Stimulated activated CD4-positive, alpha-beta T cell treated with anti-CD3 and anti-CD28 coated beads, Interleukin-2, amount 100 ng/mL, for 48 hours (primary cell): ENCODE measurements around the gene BCAS3.
"Not testable (repeated sequence)": the region's sequence is repeated elsewhere in the genome, so short reads cannot be mapped to it uniquely, and the experiment has no call there.

Source experiments
- DNase-seq, 2 donors: peaks; one replicate each; pipeline ENCODE4 v3.0.0-alpha.2; 2020

Gene BCAS3

GRCh38 chr17:60952747-60953146, 275.1 kb downstream of the BCAS3 start:
- DNase-seq = no peak

- DNase-seq = no peak
Measured at GRCh38 chr17:60959011-60959410, 281.4 kb downstream of the BCAS3 start.

- no peak for DNase-seq
Measured at GRCh38 chr17:60959696-60960095, 282.0 kb downstream of the BCAS3 start.

GRCh38 chr17:60960398-60961065, 282.9 kb downstream of the BCAS3 start:
- no peak for DNase-seq

GRCh38 chr17:60964160-60964559, 286.5 kb downstream of the BCAS3 start:
- DNase-seq = no peak

GRCh38 chr17:60968266-60968665, 290.6 kb downstream of the BCAS3 start:
- no peak for DNase-seq

- no peak for DNase-seq
Measured at GRCh38 chr17:60969500-60970037, 291.9 kb downstream of the BCAS3 start.

- no peak for DNase-seq
Measured at GRCh38 chr17:60970741-60971140, 293.1 kb downstream of the BCAS3 start.

GRCh38 chr17:60971515-60972369, 294.1 kb downstream of the BCAS3 start:
- DNase-seq = peak; percentile 19 to 28

- not testable (repeated sequence) for DNase-seq
Measured at GRCh38 chr17:60976861-60977260, 299.2 kb downstream of the BCAS3 start.

GRCh38 chr17:60989379-60989778, 311.7 kb downstream of the BCAS3 start:
- no peak for DNase-seq

GRCh38 chr17:60989846-60990245, 312.2 kb downstream of the BCAS3 start:
- DNase-seq = no peak

- no peak for DNase-seq
Measured at GRCh38 chr17:60993497-60993896, 315.8 kb downstream of the BCAS3 start.

GRCh38 chr17:60995680-60996079, 318.0 kb downstream of the BCAS3 start:
- DNase-seq = no peak

- DNase-seq = no peak
Measured at GRCh38 chr17:61000911-61001310, 323.3 kb downstream of the BCAS3 start.

- DNase-seq = no peak
Measured at GRCh38 chr17:61002316-61002736, 324.7 kb downstream of the BCAS3 start.

GRCh38 chr17:61005358-61005757, 327.7 kb downstream of the BCAS3 start:
- DNase-seq = no peak

- DNase-seq = not testable (repeated sequence)
Measured at GRCh38 chr17:61005958-61006357, 328.3 kb downstream of the BCAS3 start.

- no peak for DNase-seq
Measured at GRCh38 chr17:61007980-61008379, 330.3 kb downstream of the BCAS3 start.

- DNase-seq = no peak
Measured at GRCh38 chr17:61009663-61010062, 332.0 kb downstream of the BCAS3 start.

- no peak for DNase-seq
Measured at GRCh38 chr17:61010661-61011170, 333.1 kb downstream of the BCAS3 start.

- DNase-seq = no peak
Measured at GRCh38 chr17:61011251-61011650, 333.6 kb downstream of the BCAS3 start.

- no peak for DNase-seq
Measured at GRCh38 chr17:61015966-61016365, 338.3 kb downstream of the BCAS3 start.
